Bronchial epithelial cell (primary cell): ENCODE measurements around the gene BMP5. TPM values are rescaled to one million over a fixed set of nuclear protein-coding genes. Genes with fewer than 3 reads are reported as not detected.

Experiments
- DNase-seq: peaks from one replicate; pipeline ENCODE4 v3.0.0-alpha.2; 2010; ENCODE audit warnings: low read depth
- FAIRE-seq: peaks from 2 replicates; lab custom pipeline; 2011; peaks lifted over from hg19 to GRCh38; lab: Jason Lieb, UNC
- H3K27me3 ChIP-seq: 2 replicates; pipeline ENCODE4 v1.5.1; 2011; ENCODE audit warnings: low read length; ENCODE audit not compliant: control insufficient read depth, insufficient read depth
- H3K36me3 ChIP-seq: 2 replicates; pipeline ENCODE4 v1.5.1; 2011; ENCODE audit warnings: low read length; ENCODE audit not compliant: control insufficient read depth, insufficient read depth
- H3K4me3 ChIP-seq: 2 replicates; pipeline ENCODE4 v1.5.1; 2011; ENCODE audit warnings: mild to moderate bottlenecking, low read depth, low read length, control low read depth
- CTCF ChIP-seq: IDR thresholded peaks from 2 replicates; pipeline ENCODE4 v1.5.1; 2011; ENCODE audit warnings: mild to moderate bottlenecking, moderate library complexity, low read length, control low read depth, inconsistent platforms; ENCODE audit not compliant: insufficient read depth, severe bottlenecking
- total RNA-seq: library from RNA; depleted of rRNA; stranded (reverse); fragments of >200 nt; gene quantifications from 2 replicates; pipeline ENCODE4 v1.2.1, GENCODE V29; 2014

The BMP5 gene
- total RNA-seq, 1 donor from 2014 or later: not detected

DNA sequence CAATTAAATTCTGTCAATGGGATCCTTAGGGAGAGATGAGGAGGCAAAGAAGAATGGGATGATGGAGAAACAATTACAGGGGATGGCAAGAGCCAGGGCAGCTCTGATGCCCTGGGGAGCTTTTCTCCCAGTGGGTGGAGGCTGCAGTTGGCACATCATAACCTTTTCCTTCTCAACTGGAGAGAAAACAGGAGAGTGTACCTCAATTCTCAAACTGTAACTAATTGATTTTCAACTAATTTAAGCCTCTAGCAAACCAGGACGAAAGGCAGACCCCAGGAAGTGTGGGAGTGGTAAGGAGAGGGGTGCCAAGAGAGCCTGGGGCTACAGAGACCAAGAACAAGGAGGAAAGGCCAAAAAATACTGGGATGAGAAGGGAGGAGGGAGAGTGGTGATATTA is 5.7 kb downstream of the BMP5 start:
- no peak for TF ChIP-seq CTCF
- Histone ChIP-seq H3K36me3 (no peaks in the 10 kb centered on the region), H3K4me3 (no peak overlapping the region), H3K27me3 (no peaks in the 10 kb centered on the region)
- DNase-seq (no peak), FAIRE-seq (no peak)

DNA sequence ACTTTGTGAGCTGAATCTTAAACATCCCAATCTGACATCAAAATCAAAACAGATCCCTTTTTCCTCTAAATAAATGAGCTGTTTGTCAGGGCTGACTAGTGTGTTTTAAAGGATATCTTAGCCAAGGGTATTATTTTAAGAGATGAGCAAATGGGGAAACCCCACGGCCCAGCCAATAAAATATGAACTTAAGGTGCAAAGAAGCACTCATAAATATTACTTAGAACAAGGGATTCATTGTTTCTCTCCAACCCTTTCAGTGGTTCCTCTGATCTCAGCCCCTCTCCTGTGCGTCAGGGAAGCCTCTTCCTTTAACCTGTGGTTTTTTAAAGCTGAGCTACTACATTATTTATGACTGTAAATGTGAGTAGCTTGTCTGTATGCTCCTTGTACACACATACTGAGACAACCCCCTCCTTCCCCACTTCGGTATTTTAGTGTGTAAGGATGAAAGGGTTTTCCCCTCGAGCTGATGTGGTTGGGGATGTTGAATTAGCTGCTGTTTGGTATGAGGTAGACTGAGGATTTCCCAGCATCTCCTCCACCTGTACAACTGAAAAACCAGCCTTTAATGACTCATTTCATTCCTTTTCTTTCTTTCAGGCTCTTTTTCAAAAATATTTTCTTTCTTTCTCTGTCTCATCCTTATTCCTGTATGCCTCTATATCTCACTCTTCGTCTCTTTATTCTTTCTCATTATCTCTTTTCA is 6.5 kb downstream of the BMP5 start:
- DNase-seq: peak; percentile 14
- FAIRE-seq: no peak
- H3K4me3 ChIP-seq: no peak overlapping the region
- H3K27me3 ChIP-seq: no peaks in the 10 kb centered on the region
- no peak for TF ChIP-seq CTCF
- no peaks in the 10 kb centered on the region for H3K36me3 ChIP-seq

DNA sequence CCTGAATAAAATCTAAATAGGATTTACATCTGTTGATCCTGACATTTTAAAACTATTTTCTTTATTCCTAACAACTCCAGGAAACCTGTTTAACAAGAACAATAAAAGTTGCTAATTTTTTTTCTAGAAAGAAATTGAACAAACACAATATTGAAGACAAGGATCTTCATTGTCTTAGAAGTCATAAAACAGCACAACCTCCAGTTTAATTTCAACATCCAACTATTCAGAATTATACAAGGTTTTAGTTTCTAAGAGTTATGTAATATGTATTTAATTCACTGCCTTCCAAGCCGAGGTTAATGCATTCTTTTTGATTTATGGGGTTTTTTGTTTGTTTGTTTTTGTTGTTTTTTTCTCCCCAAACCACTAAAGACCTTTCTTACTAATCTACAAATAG is 7.2 kb downstream of the BMP5 start:
- Histone ChIP-seq H3K36me3 (no peaks in the 10 kb centered on the region), H3K4me3 (no peak overlapping the region), H3K27me3 (no peaks in the 10 kb centered on the region)
- TF ChIP-seq CTCF: no peak
- DNase-seq: no peak
- no peak for FAIRE-seq

DNA sequence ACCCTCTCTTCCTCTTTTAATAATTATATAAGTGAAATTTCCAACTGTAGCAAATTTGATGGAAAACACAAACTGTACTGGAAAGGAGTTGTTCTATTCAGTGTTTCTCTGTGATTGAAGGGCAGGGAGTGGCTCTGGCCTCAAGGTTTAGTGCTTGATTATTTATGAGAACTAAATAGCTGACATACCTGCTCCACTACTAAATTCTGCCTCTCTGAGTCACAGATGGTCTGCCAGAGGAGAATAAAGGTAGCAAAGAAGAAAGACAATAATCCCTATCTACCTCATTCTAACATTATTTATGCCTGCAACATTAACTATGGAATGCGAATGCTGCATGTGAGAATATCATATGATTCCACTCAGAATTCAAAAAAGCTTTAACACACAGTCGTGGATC is 9.3 kb downstream of the BMP5 start:
- no peaks in the 10 kb centered on the region for H3K27me3 ChIP-seq
- H3K36me3 ChIP-seq: no peaks in the 10 kb centered on the region
- H3K4me3 ChIP-seq: no peak overlapping the region
- TF ChIP-seq CTCF: no peak
- DNase-seq (peak; percentile 73), FAIRE-seq (no peak)

DNA sequence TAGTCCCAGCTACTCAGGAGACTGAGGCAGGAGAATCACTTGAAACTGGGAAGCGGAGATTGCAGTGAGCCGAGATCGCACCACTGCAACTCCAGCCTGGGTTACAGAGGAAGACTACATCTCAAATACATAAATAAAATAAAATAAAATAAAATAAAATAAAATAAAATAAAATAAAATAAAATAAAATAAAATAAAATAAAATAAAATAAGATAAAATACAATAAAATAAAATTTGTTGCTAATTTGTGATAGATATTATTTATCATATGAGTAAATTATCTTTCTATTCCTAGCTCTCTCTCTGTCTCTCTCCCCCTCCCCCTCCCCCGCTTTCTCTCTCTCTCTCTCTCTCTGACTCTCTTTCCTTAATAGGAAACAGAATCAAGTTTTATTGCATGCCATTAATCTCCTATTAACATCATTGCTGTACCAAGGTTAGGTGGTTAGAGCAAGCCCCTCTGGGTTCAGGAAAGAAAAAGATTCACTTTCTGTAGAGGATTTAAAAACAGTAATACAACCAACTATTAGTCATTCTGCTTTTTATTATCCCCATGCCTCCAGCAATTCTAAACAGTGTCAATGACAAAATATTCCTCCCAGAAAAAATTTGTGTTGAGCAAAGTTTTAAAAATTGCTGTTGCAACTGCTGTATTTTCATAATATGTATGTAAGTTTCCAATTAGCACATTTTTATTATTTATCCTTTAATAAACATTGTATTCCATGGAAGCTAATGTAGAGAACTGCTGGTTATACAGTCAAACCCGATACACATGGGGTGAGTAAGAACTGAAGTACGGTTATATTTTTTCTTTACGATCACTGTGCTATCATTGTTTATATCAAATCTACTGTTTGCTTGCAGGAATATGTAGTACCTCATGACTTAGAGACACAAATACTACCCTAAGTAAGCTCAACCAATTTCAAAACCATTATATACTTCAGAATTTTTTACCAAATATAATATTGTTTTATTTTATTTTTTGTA is 22.1 kb downstream of the BMP5 start:
- Histone ChIP-seq H3K4me3 (no peak overlapping the region), H3K27me3 (no peaks in the 10 kb centered on the region), H3K36me3 (no peaks in the 10 kb centered on the region)
- no peak for TF ChIP-seq CTCF
- FAIRE-seq: no peak
- DNase-seq: no peak
